ENCODE data around the gene CELA2A. TPM values are rescaled to one million over a fixed set of nuclear protein-coding genes. Genes with fewer than 3 reads are reported as not detected.

CELA2A gene
- polyA plus RNA-seq, 1 donor (not counting 4 experiments of a cell fraction or from before 2014, with no cell fraction given) = not detected

- Histone ChIP-seq H3K27me3 (ENCODE audit: control insufficient read depth, extremely low read depth, insufficient read depth, low read length) (peaks cover 5% of the 10 kb centered on the region), H3K9me3 (ENCODE audit: control insufficient read depth, low read depth, low read length) (no peaks in the 10 kb centered on the region), H3K27ac (ENCODE audit: control insufficient read depth, insufficient read depth, low read length) (no peak overlapping the region), H3K4me1 (ENCODE audit: control insufficient read depth, extremely low read depth, insufficient read depth, low read length) (no peaks in the 10 kb centered on the region), H3K4me3 (ENCODE audit: control insufficient read depth in 2 of 3, extremely low read depth in 1 of 3, insufficient read depth in 2 of 3, low read depth in 1 of 3, low read length in 3 of 3) (no peak overlapping the region), H2AFZ (ENCODE audit: control insufficient read depth, low read length) (no peak overlapping the region), H3K9me1 (ENCODE audit: control insufficient read depth, extremely low read depth, insufficient read depth, low read length) (no peaks in the 10 kb centered on the region), H3K9ac (ENCODE audit: control insufficient read depth, extremely low read depth, insufficient read depth, low read length) (no peak overlapping the region), H3K4me2 (ENCODE audit: control insufficient read depth, extremely low read depth, insufficient read depth, low read depth, low read length) (no peak overlapping the region), H4K20me1 (ENCODE audit: control insufficient read depth, extremely low read depth, insufficient read depth, low read length) (no peaks in the 10 kb centered on the region), H3K36me3 (ENCODE audit: control insufficient read depth in 2 of 2, extremely low read depth in 1 of 2, insufficient read depth in 2 of 2, low read length in 2 of 2) (no peaks in the 10 kb centered on the region), H3K79me2 (ENCODE audit: control insufficient read depth, insufficient read depth, low read length) (no peaks in the 10 kb centered on the region)
- DNase-seq (ENCODE audit: low read depth, low spot score) = no peak
- dilution Hi-C loops (cut with MboI; ENCODE audit: extremely low pct_ligation_motif_present, low sequenced_read_pairs) = no loop called here
- no peak for FAIRE-seq
- TF ChIP-seq EZH2 (IDR thresholded peaks at IDR 0.05; ENCODE audit: low read length) (no peak), CTCF (optimal IDR thresholded peaks at IDR 0.05 in 1 of 3, IDR thresholded peaks at IDR 0.05 in 1 of 3, conservative IDR thresholded peaks at IDR 0.05 in 1 of 3; ENCODE audit: extremely low read depth in 1 of 3, insufficient read depth in 2 of 3, low read length in 3 of 3) (no peak)
Measured at GRCh38 chr1:15439325-15439724, 17.2 kb upstream of the CELA2A start.

GRCh38 chr1:15440357-15440756, 16.2 kb upstream of the CELA2A start:
- Histone ChIP-seq H3K4me3 (ENCODE audit: control insufficient read depth in 2 of 3, extremely low read depth in 1 of 3, insufficient read depth in 2 of 3, low read depth in 1 of 3, low read length in 3 of 3) (no peak overlapping the region), H3K9me1 (ENCODE audit: control insufficient read depth, extremely low read depth, insufficient read depth, low read length) (peaks cover 2% of the 10 kb centered on the region), H3K4me2 (ENCODE audit: control insufficient read depth, extremely low read depth, insufficient read depth, low read depth, low read length) (no peak overlapping the region), H3K27me3 (ENCODE audit: control insufficient read depth, extremely low read depth, insufficient read depth, low read length) (peaks cover 5% of the 10 kb centered on the region), H2AFZ (ENCODE audit: control insufficient read depth, low read length) (no peak overlapping the region), H3K79me2 (ENCODE audit: control insufficient read depth, insufficient read depth, low read length) (no peaks in the 10 kb centered on the region), H4K20me1 (ENCODE audit: control insufficient read depth, extremely low read depth, insufficient read depth, low read length) (no peaks in the 10 kb centered on the region), H3K4me1 (ENCODE audit: control insufficient read depth, extremely low read depth, insufficient read depth, low read length) (no peaks in the 10 kb centered on the region), H3K9ac (ENCODE audit: control insufficient read depth, extremely low read depth, insufficient read depth, low read length) (no peak overlapping the region), H3K27ac (ENCODE audit: control insufficient read depth, insufficient read depth, low read length) (no peak overlapping the region), H3K9me3 (ENCODE audit: control insufficient read depth, low read depth, low read length) (no peaks in the 10 kb centered on the region), H3K36me3 (ENCODE audit: control insufficient read depth in 2 of 2, extremely low read depth in 1 of 2, insufficient read depth in 2 of 2, low read length in 2 of 2) (no peaks in the 10 kb centered on the region)
- DNase-seq (ENCODE audit: low read depth, low spot score) (no peak), FAIRE-seq (no peak)
- dilution Hi-C loops (cut with MboI; ENCODE audit: extremely low pct_ligation_motif_present, low sequenced_read_pairs) = no loop called here
- TF ChIP-seq CTCF (optimal IDR thresholded peaks at IDR 0.05 in 1 of 3, IDR thresholded peaks at IDR 0.05 in 1 of 3, conservative IDR thresholded peaks at IDR 0.05 in 1 of 3; ENCODE audit: extremely low read depth in 1 of 3, insufficient read depth in 2 of 3, low read length in 3 of 3) (no peak), EZH2 (IDR thresholded peaks at IDR 0.05; ENCODE audit: low read length) (no peak)

Measured in keratinocyte (primary cell).